GM19324 (cell line): ENCODE data around the gene MOB3B.

Source experiments
- ATAC-seq: cut with Tn5 transposase; IDR thresholded peaks from one replicate; pipeline ENCODE4 v1.9.1; 2021; ENCODE audit warnings: mild to moderate bottlenecking, moderate library complexity; ENCODE audit not compliant: unreplicated experiment, low FRiP score

The MOB3B gene

GRCh38 chr9:27542508-27542907, 12.9 kb upstream of the MOB3B start:
- ATAC-seq, result no peak

DNA sequence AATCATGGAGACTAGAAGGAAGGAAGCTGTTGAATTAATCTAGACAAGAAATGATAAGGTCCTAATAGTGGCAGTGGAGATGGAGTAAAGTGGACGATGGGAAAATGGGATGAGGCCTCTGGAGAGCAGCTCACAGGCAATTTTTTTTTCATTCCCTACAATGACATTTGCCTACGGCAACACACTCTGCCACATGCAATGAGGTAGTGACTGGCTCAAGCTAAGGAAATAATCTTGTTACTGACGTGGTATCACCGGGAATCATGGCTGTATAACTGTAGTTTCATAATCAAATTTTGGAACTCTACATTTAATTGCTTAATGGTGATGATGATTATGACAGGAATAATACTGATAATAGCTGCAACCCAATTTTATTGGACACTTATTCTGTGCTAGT, 12.1 kb upstream of the MOB3B start:
- ATAC-seq, result no peak

DNA sequence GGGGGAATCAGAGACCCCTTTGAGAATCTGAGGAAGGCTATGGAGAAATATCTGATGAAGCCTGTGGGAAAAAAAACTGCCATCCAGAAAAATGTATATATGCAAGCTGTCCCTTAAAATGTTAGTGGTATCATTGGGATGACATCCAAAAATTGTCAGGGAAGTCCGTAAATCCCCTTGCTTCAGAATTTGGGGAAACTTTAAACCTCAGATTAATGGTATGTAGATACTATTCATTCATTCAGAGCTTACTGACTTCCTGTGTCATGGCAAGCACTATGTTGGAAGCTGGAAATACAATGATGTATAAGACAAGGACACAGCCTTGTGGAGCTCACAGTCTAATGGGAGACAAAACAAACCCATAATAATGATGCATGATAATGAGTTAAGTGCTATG, 10.9 kb upstream of the MOB3B start:
- no peak for ATAC-seq

DNA sequence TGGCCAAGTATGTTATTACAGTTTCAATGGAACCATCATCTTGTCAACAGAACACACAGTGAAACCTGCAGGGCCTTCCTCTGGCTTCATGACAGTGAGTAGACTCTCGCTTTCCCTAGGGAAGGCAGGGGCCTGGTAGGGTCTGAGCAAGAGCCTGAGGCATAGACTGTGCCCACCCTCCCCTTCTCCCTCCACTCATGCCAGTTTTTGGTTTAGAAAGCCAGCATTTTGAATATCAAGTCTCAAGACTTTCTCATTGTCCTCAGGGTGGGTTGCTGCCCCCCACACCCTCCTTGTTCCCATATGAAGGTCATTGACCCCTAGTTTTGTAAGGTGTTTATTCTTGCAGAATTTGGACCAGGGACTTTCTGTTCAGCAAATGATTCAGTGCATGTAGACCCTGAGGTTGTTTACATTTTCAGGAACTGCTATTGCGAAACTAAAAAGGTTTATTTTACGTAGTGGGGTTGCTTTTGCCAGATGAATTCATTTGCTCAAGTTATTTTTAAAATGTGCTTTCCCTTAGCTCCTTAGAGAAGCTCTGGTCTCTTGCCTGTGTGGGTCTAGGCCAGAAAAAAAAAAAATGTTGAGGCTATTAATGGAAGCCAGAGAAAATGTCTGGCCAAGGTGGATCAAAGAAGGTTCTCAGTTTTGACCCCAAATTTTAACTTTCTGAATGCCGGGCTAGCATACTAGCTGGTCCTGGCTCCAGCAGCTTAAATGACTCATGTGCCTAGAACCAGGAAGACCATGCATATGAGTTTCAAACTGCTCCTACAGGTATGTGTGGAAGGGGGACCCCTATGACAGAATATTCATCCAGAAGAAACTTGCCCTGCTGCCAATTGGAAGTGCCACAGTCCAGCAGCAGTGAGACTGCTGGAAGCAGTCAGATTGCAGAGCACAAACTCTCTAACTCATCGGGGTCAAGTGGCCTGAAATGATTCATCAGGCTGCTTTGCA, 10.1 kb upstream of the MOB3B start:
- ATAC-seq, result peak; percentile 44

DNA sequence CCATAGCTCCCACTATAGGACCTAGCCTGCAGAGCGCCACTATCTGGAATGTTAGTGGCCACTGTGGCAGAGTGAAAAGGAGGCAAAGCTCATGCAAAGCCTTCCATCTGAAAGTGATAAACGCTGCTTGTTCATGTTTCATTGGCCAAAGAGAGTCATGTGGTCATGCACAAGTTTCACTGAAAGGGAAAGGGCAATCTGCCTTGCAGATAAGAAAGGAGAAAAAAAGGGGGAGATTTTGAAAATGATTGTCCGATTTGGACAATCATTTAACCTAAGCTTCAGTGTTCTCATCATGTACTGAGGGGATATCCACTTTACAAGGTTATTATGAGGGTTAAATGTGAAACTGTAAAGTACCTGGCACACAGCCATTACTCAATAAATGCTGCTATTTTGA, 9.0 kb upstream of the MOB3B start:
- ATAC-seq, result peak; percentile 58

DNA sequence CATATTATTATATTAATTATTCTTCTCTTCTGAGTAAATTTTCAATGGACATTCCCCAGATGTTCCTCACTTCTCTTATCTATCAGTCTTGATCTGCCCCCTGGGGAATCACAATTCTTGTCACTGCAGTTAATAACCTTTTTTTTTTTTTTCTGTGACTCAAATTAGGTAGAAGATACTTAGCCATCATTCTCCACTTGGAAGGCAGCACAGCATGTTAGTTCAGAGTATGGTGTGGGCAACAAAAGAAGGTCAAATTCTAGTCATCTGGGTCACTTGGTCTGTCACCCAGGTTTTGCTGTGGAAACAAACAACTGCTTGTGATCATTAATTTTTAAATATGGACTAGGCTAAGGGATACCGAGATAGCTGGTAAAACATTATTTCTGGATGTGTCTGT, 8.1 kb upstream of the MOB3B start:
- ATAC-seq, result no peak

DNA sequence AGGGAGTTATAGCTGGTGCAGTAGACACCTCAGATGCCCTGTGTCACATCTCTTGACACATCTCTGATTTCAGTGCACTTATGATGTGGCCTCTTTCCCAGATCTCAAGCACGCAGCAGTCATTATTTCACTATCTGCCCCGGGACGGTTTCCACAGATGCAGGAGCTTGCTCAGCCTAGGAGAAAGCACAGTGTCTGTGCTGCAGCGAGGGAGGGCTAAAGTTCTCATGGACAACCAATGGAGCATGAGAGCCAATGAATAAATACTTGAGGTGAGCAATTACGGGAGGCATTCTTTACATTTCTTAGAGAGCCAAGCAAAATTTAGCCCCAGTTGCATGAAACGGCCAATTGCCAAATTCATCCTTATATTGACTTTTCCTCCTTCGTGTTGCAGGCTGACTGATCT, 7.4 kb upstream of the MOB3B start:
- ATAC-seq, result no peak

DNA sequence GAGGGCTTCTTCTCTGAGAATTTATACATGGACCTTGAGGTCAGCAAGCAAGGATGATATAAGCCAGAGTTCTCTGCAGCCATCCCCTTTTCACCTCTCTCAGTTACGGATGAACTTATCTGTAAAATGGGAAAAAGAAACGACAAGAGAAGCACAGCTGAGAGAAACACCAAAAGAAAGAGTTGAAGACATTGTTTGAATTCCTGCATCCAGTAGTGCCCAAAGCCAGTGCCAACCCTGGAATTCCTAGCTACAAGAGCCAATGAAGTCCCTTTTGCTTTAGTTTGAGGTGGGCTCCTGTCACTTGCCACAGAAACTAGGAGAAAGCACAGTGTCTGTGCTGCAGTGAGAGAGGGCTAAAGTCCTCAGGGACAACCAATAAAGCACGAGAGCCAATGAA, 6.6 kb upstream of the MOB3B start:
- ATAC-seq, result no peak

GRCh38 chr9:27535701-27536118, 6.1 kb upstream of the MOB3B start:
- ATAC-seq, result peak; percentile 39

DNA sequence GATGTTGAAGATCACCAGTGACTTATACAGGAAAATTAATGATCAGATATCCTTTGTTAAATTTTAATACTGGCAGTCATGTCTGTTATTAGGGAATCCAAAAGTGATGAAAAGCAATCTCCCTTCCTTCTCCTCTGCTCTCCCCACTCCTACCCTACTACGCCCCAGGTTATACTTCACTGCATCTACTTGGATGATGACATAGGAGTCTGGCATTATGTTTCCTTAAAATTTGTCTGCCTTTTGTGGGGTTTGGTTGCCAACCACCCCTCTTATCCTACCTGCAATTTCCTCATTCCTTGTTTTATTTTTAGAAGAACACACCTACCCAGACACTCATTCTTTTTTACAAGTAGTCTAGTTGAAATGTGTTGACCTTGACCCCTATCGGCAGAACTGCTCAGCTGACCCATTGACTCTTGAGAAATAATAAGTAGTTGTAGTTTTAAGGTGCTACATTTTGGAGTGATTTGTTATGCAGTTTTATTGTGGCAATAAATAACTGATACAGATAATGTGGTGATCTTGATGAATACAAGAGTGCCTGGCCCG, 5.1 kb upstream of the MOB3B start:
- ATAC-seq, result no peak

DNA sequence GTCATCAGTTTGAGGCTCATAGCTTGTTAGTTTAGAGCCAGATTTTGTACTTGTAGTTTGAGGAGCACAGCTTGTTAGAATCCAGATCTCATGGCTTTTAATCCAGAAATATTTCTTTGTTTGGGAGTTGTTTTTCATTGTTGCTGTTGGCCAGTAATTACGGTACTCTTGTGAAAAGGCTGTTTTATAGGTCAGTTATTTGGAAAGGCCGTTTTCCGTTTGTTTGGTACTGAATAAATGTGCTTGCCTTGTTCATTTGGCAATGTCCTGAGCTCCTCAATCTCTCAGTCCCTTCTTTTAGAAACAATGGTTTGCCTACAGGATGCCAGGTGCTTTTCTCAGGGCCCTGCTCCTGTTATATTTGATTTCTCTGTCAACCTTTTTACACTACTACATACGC, 4.5 kb upstream of the MOB3B start:
- ATAC-seq, result no peak

DNA sequence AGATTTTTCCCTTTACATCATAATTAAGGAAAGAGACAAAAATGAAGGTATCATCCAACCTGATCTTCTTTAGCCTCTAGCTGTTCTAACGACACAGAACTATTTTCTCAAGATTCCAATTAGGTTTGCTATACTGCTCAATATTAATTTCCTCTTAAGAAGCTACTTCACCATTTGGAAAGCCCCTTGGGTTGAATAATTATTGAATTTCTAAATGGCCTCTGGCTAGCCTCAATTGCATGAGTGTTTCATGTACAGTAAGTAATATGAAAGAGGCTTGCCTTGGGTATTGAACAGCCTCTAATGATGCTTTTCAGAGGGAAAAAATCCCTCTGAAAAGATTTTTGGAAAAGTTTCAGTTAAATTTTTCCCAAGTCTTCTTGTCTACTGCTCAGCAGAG, 3.7 kb upstream of the MOB3B start:
- ATAC-seq, result no peak

- no peak for ATAC-seq
Measured at GRCh38 chr9:27532046-27532445, 2.4 kb upstream of the MOB3B start.

DNA sequence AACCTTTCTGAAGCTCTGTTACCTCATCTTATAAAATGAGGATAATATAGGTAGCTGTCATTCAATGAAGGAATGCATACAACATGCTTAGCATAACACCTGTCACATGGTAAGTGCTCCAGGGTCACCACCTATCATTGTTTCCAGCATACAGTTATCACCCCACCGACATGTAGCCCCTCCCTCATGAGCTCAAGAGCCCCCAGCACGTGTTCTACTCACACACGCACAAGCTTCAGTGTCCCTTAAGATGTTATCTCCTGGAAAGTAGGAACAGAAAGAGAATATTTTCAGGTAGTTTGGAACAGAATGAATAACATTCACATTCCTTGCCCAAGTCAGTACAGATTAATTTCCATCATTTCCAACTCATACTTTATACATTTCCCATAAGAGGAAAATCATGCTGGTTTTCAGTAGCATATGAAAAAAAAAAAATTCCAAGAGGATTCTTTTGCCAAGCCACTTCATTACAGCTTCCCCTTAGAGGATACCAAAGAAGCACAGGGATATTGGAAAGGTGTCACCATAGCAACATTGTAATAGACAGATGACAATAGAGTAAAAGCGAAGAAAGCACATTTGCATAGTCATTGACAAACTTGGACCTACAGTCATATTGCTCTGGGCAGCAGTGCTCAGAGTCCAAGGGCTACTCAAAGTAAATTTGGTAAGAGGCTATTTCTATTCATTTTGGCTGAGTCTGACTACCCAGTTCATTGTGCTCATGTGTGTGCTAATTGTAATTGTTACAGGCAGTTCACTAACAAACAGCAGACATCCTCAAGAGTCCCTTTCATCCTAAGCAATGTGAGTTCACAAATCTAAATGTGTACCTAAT, 1.5 kb upstream of the MOB3B start:
- no peak for ATAC-seq

DNA sequence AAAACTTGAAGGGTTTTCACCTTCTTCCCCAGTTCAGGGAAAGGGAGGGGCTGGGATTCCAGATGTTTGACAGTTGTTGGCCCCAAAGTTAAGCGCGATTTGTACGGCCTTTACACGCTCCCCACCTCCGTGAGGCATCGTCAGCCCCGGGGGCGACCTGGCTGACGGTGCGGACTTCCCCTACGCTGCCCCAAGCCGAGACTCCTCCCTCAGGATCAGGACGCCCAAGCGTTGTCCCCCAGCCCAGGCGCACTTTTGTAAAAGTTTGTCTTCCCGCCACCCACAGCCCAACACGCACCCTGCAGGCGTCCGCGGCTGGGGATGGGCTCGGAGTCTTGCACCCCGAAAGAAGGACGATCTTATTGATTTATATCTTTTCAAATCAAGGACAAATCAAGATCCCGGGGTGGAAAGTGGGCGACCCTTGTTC, 713 bp downstream of the MOB3B start:
- peak; percentile 33 for ATAC-seq

DNA sequence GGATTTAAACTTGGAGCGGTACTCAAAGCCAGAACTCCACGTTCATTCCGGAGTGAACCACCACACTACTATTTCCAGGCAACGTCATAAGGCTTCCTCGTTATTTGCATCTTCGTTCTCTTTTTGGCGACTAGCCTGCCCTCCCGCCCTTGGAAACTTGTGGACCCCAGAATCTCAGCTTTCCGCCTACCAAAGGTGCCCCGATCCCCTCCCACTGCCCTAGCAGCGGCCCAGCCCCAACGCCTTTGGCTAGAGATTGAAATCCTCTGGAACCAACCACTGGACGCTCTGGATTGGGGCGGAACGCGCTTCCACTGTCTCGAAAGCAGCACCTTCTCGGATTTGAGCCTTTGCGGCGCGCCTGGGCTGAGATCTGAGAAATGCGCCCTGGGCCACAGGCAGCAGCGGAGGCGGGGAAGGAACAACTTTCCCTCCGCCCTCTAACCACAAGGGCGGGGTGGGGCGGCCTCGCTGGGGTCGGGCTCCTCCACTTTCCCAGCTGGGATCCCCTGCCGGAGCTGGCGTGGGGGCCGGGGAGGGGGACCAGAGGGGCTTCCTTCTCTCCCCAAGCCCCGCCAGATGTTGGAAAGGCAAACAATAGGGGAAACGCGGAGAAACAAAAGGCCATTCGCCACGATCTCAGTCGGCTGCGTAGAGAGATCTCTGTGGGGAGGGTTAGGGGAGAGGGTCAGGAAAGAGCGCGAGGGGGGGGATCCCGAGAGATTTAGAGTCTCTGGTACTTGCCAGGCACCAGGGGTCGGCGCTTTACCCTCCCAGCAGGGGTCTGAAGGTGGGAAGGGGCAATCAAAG, 1.3 kb downstream of the MOB3B start:
- ATAC-seq, result peak; percentile 47

GRCh38 chr9:27527702-27528075, 1.9 kb downstream of the MOB3B start:
- no peak for ATAC-seq

DNA sequence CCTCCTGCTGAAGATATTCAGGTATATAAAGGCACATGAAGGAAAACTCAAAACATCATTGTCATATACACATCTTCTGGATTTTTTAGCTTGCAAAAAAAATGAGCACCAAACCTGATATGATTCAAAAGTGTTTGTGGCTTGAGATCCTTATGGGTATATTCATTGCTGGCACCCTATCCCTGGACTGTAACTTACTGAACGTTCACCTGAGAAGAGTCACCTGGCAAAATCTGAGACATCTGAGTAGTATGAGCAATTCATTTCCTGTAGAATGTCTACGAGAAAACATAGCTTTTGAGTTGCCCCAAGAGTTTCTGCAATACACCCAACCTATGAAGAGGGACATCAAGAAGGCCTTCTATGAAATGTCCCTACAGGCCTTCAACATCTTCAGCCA, 5.4 kb downstream of the MOB3B start, which contains the start of gene IFNK:
IFNK (plus strand) TSS at position 55 of the 400 bp plus-strand sequence; CDS start at position 102, 47 bp downstream.
- ATAC-seq, result no peak

DNA sequence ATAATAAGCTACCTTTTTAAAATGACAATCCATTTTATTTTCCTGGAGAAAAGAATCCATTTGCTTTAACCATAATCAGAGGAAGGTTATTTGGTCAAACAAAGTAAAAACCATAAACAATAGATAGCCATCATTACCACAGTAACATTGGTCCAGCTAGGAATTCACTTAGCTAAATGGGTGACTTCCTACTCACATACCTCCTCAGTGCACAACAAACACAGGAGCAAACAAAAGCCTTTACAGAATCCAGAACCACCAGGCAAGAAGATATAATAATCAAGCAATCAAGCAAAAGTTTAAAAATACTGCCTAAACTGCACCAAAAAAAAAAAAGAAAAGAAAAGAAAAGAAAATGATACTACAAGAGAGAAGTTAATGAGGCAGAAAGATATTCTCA, 6.5 kb downstream of the MOB3B start:
- no peak for ATAC-seq

DNA sequence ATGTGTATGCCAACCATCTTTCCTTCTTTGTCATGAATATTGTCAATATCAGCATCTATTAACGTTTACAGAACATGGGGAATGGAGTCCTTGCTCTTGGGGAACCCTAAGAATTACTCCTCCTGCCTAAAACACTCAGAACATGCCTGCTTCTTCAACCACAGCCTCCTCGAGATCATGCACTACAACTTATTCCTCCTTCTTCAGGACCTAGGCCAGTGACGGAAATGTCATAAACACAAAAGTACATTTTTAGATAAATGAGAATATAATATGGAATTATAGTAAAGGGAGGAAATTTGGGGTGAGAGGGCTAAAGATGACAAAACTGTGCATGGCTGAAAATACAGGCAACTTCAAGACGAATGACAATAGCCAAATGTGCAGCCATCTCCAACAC, 8.6 kb downstream of the MOB3B start:
- no peak for ATAC-seq
